ENCODE results near the gene WNT8A.

DNA sequence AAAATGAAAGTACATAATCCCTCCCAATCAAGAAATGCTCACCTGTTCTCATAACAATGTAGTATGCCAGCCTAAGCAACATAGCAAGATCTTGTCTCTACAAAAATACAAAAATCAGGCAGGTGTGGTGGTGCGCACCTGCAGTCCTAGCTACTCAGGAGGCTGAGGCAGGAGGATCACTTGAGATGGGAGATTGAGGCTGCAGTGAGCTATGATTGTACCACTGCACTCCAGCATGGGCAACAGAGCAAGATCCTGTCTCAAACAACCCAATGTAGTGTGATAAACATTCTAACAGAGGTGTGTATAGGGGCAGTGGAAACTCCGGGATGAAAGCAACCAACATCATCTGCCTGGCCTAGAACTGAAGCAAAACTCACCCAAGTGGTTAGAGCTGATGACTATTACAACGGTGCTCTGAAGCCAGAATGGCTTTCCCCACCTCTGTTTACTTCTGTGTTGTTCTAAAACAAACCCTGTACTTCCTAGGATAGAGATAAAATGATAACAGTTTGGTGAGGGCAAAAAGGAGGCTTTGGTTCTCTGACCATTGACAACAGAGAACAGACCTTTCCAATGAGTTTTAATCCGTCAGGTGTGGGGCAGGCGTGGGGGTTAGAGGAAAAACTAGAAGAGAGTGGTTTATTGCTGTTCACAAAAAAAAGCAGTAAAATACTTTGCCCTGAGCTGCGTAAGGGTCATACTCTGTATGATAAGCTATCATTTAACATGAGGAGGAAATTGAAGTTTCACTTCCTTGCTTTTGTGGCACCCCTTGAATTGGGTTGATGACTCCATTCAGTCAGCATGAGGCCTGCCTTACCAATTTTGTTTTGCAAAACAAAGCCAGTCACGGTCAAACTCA is 18.9 kb downstream of the WNT8A start:
- TF ChIP-seq TAF1 (IDR thresholded peaks at IDR 0.05; ENCODE audit: low read depth, low read length): no peak
- TF ChIP-seq MAFK (IDR thresholded peaks at IDR 0.05; ENCODE audit: low read depth, low read length): no peak
- TF ChIP-seq RAD21 (IDR thresholded peaks at IDR 0.05 in 1 of 2, conservative IDR thresholded peaks at IDR 0.05 in 1 of 2; ENCODE audit: low read depth in 2 of 2, low read length in 2 of 2): no peak
- TF ChIP-seq BACH1 (IDR thresholded peaks at IDR 0.05; ENCODE audit: low read length): no peak
- no peak for TF ChIP-seq POU5F1 (IDR thresholded peaks at IDR 0.05; ENCODE audit: low read depth, low read length)
- TF ChIP-seq, protein P1, sequence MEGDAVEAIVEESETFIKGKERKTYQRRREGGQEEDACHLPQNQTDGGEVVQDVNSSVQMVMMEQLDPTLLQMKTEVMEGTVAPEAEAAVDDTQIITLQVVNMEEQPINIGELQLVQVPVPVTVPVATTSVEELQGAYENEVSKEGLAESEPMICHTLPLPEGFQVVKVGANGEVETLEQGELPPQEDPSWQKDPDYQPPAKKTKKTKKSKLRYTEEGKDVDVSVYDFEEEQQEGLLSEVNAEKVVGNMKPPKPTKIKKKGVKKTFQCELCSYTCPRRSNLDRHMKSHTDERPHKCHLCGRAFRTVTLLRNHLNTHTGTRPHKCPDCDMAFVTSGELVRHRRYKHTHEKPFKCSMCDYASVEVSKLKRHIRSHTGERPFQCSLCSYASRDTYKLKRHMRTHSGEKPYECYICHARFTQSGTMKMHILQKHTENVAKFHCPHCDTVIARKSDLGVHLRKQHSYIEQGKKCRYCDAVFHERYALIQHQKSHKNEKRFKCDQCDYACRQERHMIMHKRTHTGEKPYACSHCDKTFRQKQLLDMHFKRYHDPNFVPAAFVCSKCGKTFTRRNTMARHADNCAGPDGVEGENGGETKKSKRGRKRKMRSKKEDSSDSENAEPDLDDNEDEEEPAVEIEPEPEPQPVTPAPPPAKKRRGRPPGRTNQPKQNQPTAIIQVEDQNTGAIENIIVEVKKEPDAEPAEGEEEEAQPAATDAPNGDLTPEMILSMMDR (IDR thresholded peaks at IDR 0.05; ENCODE audit: control extremely low read depth in 1 of 3, insufficient read depth in 1 of 3, low read depth in 1 of 3, low read length in 3 of 3): no peak
- TF ChIP-seq EP300 (IDR thresholded peaks at IDR 0.05; ENCODE audit: borderline replicate concordance in 1 of 2, low read depth in 2 of 2, low read length in 2 of 2): no peak
- no peak for TF ChIP-seq CREB1 (IDR thresholded peaks at IDR 0.05)
- no peak for TF ChIP-seq ZNF274 (IDR thresholded peaks at IDR 0.05; ENCODE audit: borderline replicate concordance, extremely low read depth, low read length)
- TF ChIP-seq POLR2AphosphoS5 (IDR thresholded peaks at IDR 0.05; ENCODE audit: low read depth, low read length): no peak
